CD4-positive, alpha-beta T cell treated with Interleukin-15 for 1 hour (primary cell): ENCODE results near the gene ATF7.

Source experiments
- DNase-seq: peaks from one replicate; pipeline ENCODE4 v3.0.0-alpha.2; 2020

Gene ATF7

GRCh38 chr12:53516758-53517455 lies 109.3 kb downstream of the ATF7 start:
- DNase-seq = no peak

- DNase-seq = no peak
Observed at GRCh38 chr12:53515291-53515680, 110.9 kb downstream of the ATF7 start.

- DNase-seq = no peak
Observed at GRCh38 chr12:53514628-53515290, 111.4 kb downstream of the ATF7 start.

- DNase-seq = no peak
Observed at GRCh38 chr12:53513712-53514410, 112.3 kb downstream of the ATF7 start.

- no peak for DNase-seq
Observed at GRCh38 chr12:53510181-53510812, 115.9 kb downstream of the ATF7 start.

GRCh38 chr12:53508534-53509170 lies 117.5 kb downstream of the ATF7 start:
- DNase-seq = peak; percentile 80

GRCh38 chr12:53507603-53507885 lies 118.6 kb downstream of the ATF7 start:
- no peak for DNase-seq

- DNase-seq = no peak
Observed at GRCh38 chr12:53506881-53507602, 119.1 kb downstream of the ATF7 start, which contains the start of gene NPFF. Gene NPFF (minus strand): TSS chr12:53507484. CDS start chr12:53507474, 10 bp downstream.

- no peak for DNase-seq
Observed at GRCh38 chr12:53506450-53506785, 119.8 kb downstream of the ATF7 start.

- DNase-seq = no peak
Observed at GRCh38 chr12:53505555-53506449, 120.4 kb downstream of the ATF7 start.

- DNase-seq = no peak
Observed at GRCh38 chr12:53505086-53505485, 121.1 kb downstream of the ATF7 start.

GRCh38 chr12:53504004-53504920 lies 121.9 kb downstream of the ATF7 start:
- DNase-seq = no peak

- DNase-seq = no peak
Observed at GRCh38 chr12:53502983-53503728, 123.0 kb downstream of the ATF7 start.

GRCh38 chr12:53502331-53502730 lies 123.9 kb downstream of the ATF7 start:
- DNase-seq = no peak

- DNase-seq = no peak
Observed at GRCh38 chr12:53501615-53502181, 124.5 kb downstream of the ATF7 start.

- DNase-seq = peak; percentile 99
Observed at GRCh38 chr12:53500776-53501614, 125.2 kb downstream of the ATF7 start, which contains the start of gene TARBP2. Gene TARBP2 (plus strand): TSS chr12:53501283. CDS start chr12:53501409, 126 bp downstream.

GRCh38 chr12:53500142-53500775 lies 125.9 kb downstream of the ATF7 start:
- peak; percentile 52 for DNase-seq
